KOPT-K1 (cell line): ENCODE measurements around the gene RHBDF1.

Source experiments
- H3K27ac ChIP-seq: fragments of 200-600 bp; sonication (generic); 2 replicates; pipeline ENCODE4 v1.5.1; 2016; ENCODE audit warnings: antibody characterized with exemption, mild to moderate bottlenecking, low read depth, low read length; ENCODE audit not compliant: poor library complexity, severe bottlenecking
- H3K36me3 ChIP-seq: fragments of 200-600 bp; sonication (generic); 2 replicates; pipeline ENCODE4 v1.5.1; 2017; ENCODE audit warnings: antibody characterized with exemption, mild to moderate bottlenecking, low read length, moderate library complexity; ENCODE audit not compliant: insufficient read depth
- H3K9me3 ChIP-seq: fragments of 200-600 bp; sonication (generic); 2 replicates; pipeline ENCODE4 v1.5.1; 2017; ENCODE audit warnings: antibody characterized with exemption, low read length, mild to moderate bottlenecking; ENCODE audit not compliant: insufficient read depth, poor library complexity, severe bottlenecking

Gene RHBDF1

GRCh38 chr16:84718-85406 lies 12.4 kb upstream of the RHBDF1 start:
- peaks cover 68% of the 10 kb centered on the region for H3K36me3 ChIP-seq
- H3K27ac ChIP-seq, result peak overlapping the region; percentile 54
- H3K9me3 ChIP-seq, result no peaks in the 10 kb centered on the region

- Histone ChIP-seq H3K27ac (peak overlapping the region; percentile 54), H3K36me3 (peaks cover 66% of the 10 kb centered on the region)
Observed at GRCh38 chr16:83781-84615, 11.6 kb upstream of the RHBDF1 start.

GRCh38 chr16:83060-83603 lies 10.7 kb upstream of the RHBDF1 start:
- H3K36me3 ChIP-seq, result peaks cover 57% of the 10 kb centered on the region

More at GRCh38 chr16:83781-84615, 11.6 kb upstream of the RHBDF1 start:
- H3K9me3 ChIP-seq, result no peaks in the 10 kb centered on the region

DNA sequence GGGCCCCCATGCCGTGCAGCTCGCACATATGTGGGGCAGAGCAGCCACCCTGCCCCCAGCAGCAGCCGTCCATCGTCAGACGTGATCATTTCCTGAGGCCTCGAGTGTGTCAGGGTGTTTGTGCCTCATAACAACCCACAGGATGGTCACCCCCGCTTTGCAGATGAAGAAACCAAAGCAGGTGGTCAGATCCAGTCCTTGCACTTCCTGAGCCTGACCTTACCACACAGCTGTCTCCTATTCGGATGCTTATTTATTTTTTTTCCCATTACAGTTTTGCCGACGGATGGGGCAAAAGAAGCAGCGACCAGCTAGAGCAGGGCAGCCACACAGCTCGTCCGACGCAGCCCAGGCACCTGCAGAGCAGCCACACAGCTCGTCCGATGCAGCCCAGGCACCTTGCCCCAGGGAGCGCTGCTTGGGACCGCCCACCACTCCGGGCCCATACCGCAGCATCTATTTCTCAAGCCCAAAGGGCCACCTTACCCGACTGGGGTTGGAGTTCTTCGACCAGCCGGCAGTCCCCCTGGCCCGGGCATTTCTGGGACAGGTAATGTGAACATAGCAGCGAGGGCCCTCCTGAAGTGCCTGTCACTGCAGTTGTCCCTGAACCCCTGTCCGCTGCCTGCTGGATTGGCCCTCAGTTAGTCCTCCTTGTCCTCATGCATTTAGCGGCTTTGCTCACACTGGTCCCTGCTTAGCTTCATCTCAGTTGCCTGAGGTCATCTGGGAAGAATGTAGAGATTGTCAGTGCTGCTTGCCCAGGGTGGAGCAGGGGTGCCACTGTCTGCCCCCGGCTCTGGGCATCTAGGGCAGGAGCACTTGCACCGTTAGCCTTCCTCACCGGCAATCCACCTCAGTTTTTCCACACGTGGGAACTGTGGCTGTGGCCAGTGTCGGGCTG lies 7.0 kb upstream of the RHBDF1 start:
- Histone ChIP-seq H3K9me3 (no peaks in the 10 kb centered on the region), H3K27ac (no peak overlapping the region), H3K36me3 (peaks cover 22% of the 10 kb centered on the region; the same call in 1 of the 2 replicates)

More at GRCh38 chr16:83060-83603, 10.7 kb upstream of the RHBDF1 start:
- Histone ChIP-seq H3K27ac (no peak overlapping the region), H3K9me3 (no peaks in the 10 kb centered on the region)

DNA sequence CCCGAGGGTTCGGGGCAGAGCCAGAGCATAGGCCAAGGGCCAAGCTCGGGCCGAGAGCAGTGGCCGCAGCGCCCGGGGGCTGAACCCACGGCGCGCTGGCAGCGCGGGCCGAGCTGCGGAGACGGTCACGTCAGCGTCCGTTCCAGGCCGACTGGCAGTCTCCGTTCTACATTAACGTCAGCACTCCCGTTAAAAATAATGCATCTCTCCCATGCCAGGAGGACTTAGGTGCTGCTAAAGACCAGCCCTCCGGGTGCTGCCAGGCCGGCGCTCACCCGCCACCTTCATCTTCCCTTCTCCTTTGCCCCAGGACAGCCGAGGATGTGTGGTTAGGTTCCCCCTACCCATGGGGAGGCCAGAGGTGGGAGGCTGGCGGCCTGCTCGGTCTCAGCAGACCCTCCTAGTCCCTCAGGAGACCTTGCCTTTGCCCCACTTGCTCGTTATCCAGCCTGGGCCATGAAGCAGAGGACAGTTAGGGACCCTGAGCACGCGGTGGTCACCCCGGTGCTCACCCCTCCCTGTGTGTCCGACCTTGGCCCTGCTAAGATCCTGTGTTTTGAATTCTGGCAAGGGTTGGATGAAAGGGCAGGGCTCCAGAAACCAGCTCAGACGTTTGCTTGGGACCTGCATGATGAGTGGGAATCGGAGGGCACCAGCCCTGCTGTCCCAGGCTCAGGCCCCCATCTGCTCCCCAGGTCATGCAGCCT lies 6.2 kb upstream of the RHBDF1 start:
- Histone ChIP-seq H3K36me3 (peaks cover 14% of the 10 kb centered on the region; the same call in 1 of the 2 replicates), H3K27ac (peak overlapping the region; percentile 53)

GRCh38 chr16:77807-78443 lies 5.5 kb upstream of the RHBDF1 start, which contains the start of gene MPG:
TSS of gene MPG (plus strand) at chr16:78225. CDS start at chr16:78310, 85 bp downstream.
- Histone ChIP-seq H3K9me3 (no peaks in the 10 kb centered on the region), H3K36me3 (peaks cover 8% of the 10 kb centered on the region; the same call in 1 of the 2 replicates), H3K27ac (peak within 1 kb of the TSS; percentile 53)

More for the DNA sequence above, 6.2 kb upstream of the RHBDF1 start:
- H3K9me3 ChIP-seq, result no peaks in the 10 kb centered on the region

DNA sequence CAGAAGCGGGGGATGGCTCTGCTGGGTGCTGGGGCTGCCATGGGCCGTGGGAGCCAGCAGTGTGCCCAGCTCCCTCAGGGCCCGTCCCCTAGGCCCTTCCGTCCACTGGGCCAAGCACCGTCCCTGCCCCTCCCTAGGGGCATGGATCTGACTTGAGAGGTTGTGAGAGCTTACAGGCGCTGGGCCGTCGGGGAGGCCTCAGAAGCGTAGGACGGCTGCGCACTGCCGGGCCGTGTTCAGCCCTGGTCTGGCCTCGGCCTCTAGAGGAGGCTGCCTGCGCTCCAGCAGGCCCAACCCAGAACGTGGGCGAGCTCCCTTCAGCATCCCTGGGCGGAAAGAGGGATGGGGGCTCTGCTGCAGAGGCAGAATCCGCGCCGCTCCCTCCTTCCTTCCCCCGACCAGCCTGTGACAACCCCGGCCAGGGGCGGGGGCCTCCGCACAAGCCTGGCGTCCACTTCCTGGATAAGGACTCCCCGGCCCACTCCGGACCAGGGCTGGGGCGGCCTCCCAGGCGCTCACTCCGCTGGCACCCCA lies 4.9 kb upstream of the RHBDF1 start:
- peak overlapping the region; percentile 53 for H3K27ac ChIP-seq

GRCh38 chr16:76535-77272 lies 4.3 kb upstream of the RHBDF1 start:
- Histone ChIP-seq H3K27ac (peak overlapping the region; percentile 53), H3K9me3 (no peaks in the 10 kb centered on the region), H3K36me3 (peaks cover 6% of the 10 kb centered on the region; the same call in 1 of the 2 replicates)

More for the DNA sequence above, 4.9 kb upstream of the RHBDF1 start:
- no peaks in the 10 kb centered on the region for H3K9me3 ChIP-seq
- H3K36me3 ChIP-seq, result peaks cover 6% of the 10 kb centered on the region; the same call in 1 of the 2 replicates

GRCh38 chr16:75580-76501 lies 3.4 kb upstream of the RHBDF1 start:
- Histone ChIP-seq H3K27ac (no peak overlapping the region), H3K36me3 (peaks cover 6% of the 10 kb centered on the region; the same call in 1 of the 2 replicates), H3K9me3 (no peaks in the 10 kb centered on the region)

- H3K36me3 ChIP-seq, result peaks cover 6% of the 10 kb centered on the region; the same call in 1 of the 2 replicates
- H3K27ac ChIP-seq, result no peak overlapping the region
Observed at GRCh38 chr16:74747-75334, 2.4 kb upstream of the RHBDF1 start.

GRCh38 chr16:74051-74746 lies 1.8 kb upstream of the RHBDF1 start:
- H3K9me3 ChIP-seq, result no peaks in the 10 kb centered on the region
- no peak overlapping the region for H3K27ac ChIP-seq
- H3K36me3 ChIP-seq, result no peaks in the 10 kb centered on the region

More at GRCh38 chr16:74747-75334, 2.4 kb upstream of the RHBDF1 start:
- no peaks in the 10 kb centered on the region for H3K9me3 ChIP-seq
